GM19238 (cell line): Measurements from ENCODE around the gene ODF4.
"Not testable (repeated sequence)": the region's sequence is repeated elsewhere in the genome, so short reads cannot be mapped to it uniquely, and the experiment has no call there.

Experiments
- DNase-seq: peaks from one replicate; pipeline ENCODE4 v3.0.0; 2011; ENCODE audit warnings: low spot score; ENCODE audit not compliant: insufficient read length

Gene ODF4

DNA sequence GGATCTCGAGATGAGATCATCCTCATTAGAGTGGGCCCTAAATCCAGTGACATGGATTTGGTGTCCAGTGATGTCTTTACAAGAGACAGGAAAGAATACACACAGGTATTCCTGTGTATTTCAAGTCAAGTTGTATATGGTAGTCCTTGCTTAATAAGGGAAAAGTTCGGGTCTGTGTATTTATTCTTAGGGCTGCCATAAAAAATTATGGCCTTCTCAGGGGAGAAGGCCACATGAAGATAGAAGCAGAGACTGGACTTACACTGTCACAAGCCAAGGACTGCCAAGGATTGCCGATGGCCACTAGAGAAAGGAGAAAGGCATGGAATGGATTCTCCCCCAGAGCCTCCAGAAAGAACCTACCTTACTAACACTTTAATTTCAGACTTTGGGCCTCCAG, 28.6 kb downstream of the ODF4 start:
- DNase-seq, result no peak

DNA sequence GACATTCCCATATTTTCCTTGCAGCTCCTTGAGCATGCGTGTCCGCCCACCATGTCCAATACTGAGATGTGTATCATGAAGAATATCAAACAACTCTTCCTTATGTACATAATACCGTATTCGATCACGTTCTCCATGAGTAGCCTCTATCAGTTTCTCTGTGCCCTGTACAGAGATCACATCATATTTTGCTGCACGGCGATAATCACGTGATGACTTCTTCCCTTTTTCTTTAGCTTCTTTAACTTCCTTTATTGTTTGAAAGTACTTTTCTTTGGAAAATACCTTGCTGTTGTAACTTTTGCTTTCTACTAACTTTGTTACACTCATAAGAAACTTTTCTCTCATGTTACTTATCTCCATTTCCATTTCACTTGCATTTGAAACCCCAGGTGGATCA, 30.3 kb downstream of the ODF4 start:
- no peak for DNase-seq

DNA sequence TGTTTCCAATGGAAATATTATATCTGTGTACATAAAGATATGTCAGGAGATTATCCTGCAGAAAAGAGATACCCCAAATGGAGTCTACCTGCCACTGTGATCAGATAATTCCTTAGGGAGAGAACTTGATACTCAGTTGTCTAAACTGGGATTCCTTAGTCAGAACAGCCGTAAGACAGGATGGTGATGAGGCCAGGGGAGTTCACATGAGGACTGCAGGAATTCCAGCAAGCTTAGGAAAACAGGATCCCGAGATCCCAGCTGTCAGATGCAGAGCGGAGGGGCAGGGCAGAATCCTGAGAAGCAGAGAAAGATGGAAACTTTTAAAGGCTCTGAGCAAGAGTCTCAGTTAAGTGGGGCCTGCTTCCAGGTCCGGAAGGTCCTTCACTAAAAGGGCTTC, 32.1 kb downstream of the ODF4 start:
- DNase-seq, result no peak

DNA sequence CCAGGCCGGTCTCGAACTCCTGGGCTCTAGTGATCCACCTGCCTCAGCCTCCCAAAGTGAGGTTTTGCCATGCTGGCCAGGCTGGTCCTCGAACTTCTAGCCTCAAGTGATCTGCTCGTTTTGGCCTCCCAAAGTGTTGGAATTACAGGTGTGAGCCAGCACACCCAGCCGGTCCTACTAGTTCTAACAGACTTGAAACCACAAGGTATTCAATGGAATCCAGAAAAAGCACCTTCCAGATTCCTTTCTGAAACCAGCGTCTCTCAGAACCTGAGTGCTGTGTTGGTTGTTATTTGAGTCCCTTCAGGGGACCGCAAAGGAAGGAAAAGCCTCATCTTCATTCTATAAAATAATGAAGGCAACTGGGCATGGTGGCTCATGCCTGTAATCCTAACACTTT, 32.8 kb downstream of the ODF4 start:
- no peak for DNase-seq

GRCh38 chr17:8373856-8374255, 34.2 kb downstream of the ODF4 start:
- not testable (repeated sequence) for DNase-seq

GRCh38 chr17:8375738-8376259, 36.2 kb downstream of the ODF4 start:
- no peak for DNase-seq

DNA sequence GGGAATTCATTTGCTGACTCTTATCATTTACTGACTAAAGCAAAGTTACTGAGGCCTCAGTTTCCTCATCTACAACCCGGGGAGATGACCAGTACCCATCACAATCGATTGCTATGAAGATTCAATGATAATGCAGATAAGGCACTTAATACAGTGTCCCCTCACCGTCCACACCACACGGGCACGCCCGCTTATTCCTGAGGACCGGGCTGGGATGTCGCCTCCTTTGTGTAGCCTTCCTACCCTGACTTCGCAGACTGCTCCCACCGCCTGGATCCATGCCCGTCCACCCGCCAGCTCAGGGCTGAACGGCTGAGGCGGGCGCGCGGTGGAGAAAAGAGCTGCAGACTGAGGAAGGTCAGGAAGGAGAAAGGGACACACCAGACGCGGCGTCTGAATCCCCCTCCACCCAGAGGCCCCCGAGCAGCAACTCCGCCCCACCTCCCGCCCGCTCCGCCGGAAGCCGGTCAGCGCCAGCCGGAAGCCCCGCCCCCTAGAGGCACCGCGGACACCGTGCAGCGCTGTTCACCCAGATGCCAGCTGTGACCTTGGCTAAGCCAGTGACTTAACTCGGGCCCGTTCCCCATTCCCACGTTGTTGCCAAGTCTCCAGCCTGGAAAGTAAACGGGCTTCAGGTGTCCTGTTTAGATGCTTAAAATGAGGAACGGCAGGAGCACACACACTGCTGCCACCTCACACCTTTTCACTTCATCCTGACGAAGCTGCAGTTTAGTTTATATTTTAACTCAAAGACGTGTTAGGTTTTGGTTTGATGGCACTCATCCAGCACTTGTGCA, 36.8 kb downstream of the ODF4 start, which contains the start of gene KRABD2:
KRABD2 (minus strand) TSS at position 434 of the 797 bp plus-strand sequence.
- peak; percentile 99 for DNase-seq

DNA sequence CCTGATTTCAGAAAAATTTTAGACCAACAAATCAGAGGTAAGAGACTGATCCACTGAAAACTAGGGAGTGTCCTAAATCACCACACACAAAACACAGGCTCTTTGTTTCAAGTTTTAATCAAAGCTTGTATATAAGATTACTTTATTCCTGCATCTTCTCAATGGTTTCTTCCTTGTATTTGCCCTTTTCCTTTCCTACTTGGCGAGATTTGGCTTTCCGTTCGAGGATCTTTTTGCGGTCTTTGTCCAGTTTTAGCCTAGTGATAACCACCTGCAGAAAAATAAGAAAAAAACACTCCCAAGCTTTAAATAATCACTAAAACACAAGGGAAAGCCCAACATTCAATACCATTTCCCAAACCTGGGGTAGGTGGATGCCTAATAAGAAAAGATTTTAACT, 37.8 kb downstream of the ODF4 start:
- DNase-seq, result no peak

DNA sequence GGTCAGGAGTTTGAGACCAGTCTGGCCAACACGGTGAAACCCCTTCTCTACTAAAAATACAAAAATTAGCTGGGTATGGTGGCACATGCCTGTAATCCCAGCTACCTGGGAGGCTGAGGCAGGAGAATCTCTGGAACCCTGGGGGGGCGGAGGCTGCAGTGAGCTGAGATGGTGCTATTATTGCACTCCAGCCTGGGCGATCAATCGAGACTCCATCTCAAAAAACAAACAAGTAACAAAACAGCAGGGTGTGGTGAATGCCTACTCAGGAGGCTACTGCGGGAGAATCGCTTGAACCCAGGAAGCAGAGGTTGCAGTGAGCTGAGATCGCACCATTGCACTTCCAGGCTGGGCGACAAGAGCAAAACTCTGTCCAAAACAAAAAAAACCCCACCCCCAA, 38.5 kb downstream of the ODF4 start:
- not testable (repeated sequence) for DNase-seq

DNA sequence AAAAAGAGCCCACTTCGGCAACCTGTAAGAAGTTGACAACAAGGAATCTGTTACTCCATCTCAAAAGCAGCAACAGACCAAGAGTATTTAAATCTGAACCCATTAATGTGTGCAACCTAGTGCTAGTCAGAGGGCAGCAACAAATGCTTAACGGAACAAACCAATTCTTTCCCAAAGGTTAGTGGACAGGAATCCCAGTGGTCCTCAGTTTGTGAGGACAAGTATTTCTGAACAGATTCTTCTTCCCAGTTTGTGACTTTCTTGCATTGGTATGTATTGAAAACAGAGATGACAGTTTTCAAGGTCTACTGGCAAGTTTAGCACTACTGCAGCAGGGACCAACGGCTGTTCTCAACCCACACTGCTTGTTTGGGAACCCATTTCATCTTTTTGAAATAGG, 40.4 kb downstream of the ODF4 start:
- no peak for DNase-seq

DNA sequence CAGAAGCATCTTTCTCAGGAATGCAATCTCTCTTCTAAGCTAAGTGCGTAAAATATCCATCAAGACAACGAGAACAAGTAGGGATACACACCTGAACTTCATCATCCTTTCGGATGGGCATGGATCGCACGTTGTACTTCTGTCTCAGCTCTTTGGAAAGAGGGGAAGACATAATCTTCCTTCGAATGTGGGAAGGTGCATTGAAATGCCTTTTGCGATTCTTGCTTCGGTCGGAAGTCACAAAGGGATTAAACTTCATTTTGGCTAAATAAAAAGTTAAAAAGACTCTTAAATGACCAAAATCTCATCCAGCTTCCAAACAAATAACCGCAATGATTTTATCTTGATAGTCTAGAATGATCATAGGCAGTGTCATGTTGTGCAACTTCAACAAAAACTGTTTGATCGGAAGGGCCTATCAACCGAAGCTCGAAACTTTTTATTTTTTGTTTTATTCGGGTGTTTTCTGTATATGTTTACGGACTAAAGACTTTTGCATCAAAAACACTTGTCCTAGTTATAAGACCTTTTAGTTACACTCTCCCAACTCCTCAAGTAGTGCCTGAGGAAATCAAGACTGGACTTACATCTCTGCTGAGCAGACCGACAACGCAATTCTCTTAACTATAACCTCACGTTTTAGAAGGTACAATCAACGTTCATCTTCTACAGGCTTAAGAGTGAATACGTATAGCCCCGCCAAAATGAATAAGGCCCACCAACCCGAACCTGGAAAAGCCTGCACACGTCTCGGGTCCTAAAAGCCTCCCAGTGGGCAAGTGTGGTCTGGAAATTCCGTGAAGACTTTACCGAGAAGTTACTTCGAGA, 42.6 kb downstream of the ODF4 start:
- no peak for DNase-seq

DNA sequence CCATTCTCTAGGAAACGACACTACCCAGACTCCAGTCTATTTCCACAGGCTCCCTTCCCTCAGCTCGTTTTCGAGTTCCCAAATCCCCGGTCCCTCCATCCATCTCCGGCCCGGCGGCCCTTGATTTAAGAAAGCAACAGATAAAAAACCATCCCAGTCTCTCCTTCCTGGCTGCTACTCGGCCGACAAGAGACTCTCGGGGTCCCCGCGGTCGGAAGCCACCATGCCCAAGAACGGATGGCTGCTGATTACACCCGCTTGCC, 43.2 kb downstream of the ODF4 start:
- DNase-seq, result no peak

GRCh38 chr17:8383143-8383822, 43.6 kb downstream of the ODF4 start, which contains the start of gene RPL26:
RPL26 (minus strand) TSS chr17:8383193; CDS start chr17:8382310, 883 bp downstream.
- DNase-seq, result peak; percentile 93

DNA sequence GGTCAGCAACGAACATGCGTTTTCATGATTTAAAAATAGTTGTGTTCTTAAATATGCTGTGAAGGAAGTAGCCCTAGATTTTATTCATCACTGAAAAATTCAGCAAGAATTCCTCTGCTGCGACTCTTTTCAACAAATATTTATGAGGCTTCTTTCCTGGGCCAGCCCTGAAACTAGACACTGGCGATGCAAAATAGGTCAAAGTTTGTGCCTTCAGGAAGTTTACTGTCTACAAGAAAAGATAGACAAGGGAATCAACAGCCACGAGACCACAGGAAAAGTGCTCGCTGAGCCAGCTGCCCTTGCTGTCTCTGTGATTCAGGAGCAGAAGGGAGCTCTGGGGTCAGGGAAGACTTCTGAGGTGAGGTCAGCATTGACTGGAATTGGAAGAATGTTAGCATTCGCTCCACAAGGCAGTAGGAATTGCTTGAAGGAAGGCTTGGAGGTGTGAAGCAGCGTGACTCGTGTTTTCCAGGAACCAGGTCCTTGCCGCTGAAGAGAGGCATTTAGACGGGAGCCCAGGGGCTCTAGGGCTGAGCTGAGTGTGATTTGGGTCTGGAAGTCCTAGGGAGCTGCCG, 45.2 kb downstream of the ODF4 start:
- DNase-seq, result no peak

DNA sequence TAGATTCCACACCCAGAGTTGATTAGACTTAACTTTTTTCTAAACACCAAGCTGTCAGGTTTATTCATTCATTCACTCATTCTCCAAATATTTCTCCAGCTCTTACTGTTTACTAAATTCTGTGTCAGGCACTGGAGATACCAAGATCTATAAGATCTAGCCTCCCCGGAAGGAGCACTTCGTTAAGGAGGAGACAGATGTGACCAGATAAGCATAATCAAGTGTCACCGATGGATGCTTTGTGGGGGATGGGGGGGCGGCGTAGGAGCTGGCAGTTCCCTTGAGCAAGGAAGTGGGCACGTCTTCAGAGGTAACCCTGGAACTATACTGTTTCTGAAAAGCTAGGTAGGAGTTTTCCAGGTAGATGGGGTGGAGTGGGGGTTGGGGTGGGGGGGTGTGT, 47.2 kb downstream of the ODF4 start:
- no peak for DNase-seq

DNA sequence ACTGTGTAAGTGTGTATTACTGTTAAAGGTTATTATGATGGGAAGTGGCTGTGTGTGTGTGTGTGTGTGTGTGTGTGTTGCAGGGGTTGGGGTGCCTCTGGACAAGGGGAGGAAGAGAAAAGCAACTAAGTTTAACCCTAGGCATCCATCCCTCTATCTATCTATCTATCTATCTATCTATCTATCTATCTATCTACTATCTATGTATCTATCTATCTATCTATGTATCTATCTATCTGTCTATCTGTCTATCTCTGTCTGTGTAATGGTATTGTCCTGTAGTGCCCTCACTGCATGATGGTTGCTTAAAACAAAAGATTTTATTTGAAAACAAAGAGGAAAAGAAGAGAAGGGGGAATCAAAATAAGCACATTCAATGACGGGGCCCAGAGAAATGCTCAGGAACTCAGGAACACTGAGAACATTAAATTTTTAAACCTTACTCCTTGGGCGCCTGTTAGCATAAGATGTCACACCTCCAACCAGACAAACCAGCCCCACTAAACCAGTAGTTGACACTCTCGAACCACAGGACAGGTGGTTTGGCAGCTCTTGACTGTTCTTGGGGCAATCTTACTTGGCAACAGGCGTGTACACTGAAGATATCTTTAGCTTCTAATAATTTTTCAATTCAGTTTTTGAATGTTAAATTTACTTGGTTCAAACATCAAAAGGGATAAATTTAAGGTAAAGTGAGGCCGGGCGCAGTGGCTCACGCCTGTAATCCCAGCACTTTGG, 48.4 kb downstream of the ODF4 start:
- DNase-seq, result no peak

DNA sequence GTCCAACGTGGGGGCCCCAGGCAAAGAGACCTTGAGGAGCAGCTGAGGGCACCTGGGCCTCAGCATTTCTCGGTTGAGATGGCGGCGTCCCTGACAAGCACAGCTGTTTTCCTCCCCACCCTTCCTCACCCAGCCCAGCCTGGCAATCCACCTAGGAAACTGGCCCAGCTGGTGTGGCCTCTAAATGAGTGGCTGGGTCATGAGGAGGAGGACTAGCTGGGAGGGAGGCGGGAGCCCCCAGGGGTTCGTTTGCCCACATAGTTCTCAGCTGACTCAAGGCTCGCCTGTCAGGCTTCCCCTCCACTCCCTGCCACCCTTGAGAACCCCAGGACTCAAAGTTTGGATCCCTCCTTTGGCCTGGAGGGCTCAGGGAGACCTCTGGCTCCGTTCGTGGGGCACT, 52.1 kb downstream of the ODF4 start:
- no peak for DNase-seq

DNA sequence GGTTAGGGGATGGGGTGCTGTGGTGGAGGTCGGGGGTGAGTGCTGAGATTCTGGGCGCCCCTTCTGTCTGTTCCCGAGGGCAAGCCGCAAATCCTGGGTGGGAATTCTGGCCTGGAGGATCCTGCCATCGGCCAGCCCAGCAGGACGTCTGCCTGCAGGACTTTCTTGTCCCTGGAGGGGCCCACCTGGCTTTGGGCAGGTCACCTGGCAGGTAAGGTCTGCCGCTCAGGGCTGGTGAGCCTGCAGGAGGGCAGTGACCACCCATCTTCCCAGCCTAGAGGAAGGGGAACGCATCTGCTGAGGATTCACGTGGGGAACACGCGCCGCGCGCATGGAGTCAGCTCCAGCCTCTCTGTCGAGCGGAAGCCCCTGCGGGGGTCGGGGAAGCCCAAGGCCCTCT, 52.6 kb downstream of the ODF4 start:
- DNase-seq, result no peak

DNA sequence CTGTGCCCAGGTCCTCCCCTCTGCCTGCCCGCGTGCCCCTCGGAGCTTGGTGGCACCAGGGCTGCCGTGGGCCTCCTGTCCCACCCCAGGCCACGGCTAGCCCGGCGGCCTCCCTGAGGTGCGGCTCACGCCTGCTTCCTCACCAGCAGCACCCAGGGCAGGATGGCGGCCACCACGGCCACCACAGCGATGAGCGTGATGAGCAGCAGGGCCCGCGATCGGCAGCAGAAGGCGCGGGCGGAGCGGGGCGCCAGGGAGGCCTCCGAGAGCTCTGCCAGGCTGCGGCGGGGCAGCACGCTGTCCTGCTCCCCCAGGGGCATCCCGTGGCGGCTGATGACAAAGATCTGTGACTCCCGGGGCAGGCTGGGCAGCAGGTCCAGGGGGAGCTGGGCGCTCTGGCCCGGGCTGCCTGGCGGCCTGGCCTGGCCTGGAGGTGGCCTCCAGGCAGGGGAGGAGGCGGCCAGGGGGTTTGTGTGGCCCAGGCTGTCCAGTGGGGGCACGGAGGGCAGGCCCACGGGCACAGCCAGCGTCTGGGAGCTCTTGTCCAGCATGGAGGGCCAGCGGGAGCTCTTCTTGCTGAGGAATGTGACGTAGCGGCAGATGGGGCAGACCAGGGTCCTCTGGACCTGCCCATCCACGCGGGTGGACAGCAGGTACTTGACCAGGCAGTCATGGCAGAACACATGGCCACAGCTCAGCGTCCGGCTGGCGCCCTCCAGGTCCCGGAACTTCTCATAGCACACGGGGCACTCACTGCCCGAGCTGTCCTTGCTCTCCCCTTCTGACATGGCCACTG, 53.2 kb downstream of the ODF4 start:
- DNase-seq, result no peak
